GM19023 (cell line): ENCODE measurements around the gene USP34.

ENCODE experiments used
- ATAC-seq: cut with Tn5 transposase; IDR thresholded peaks from one replicate; pipeline ENCODE4 v1.9.1; 2021; ENCODE audit warnings: mild to moderate bottlenecking, moderate library complexity; ENCODE audit not compliant: unreplicated experiment

The USP34 gene

DNA sequence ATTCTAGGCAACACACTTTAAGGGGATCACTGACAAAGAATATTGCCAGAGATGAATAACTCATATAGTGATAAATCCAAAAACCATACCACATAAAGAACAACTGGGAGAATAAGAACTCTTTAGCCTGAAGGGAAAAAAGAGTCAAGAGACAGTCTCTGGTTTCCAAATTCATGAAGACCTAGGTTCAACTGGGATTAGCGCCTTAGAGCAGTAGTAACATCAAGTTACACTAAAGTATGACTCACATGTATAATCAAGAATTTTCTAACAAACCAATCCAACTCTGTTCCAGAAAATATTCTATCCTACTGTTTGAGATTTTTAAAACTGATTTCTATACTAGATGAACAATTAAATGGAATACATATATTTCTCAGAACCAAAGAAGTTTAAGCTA, 93.8 kb downstream of the USP34 start:
- ATAC-seq: no peak

DNA sequence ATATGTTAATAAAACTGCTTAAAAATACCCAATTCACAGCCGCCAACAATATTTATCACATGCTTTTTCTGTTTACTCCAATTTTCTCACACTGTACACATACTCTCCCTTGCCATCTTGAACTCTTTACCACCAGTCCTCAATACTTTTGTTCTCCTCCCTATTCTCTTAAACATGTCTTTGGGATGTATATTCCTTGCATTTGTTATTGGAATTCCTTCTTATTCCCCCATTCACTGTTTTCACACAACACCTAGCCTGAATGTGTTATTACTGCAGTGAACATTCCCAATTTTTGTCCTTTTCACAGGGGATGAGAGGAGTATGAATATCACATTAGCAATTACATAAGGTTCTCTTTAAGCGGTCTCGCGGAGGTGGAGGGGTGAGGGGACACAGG, 94.7 kb downstream of the USP34 start:
- no peak for ATAC-seq

DNA sequence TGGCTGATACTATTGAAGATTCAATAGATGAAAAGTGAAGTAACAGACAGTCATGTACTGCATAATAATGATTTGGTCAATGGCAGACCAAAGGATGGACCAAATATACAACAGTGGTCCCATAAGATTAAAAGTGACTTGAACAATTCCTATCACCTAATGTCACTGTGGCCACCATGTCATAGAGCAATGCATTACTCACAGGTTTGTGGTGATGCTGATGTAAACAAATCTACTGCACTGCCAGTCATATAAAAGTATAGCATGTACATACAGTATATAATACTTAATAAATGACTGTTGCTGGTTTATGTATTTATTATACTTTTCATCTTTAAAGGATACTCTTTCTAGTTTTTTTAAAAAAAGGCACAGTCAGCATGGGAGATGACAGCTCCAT, 99.9 kb downstream of the USP34 start:
- ATAC-seq: no peak

DNA sequence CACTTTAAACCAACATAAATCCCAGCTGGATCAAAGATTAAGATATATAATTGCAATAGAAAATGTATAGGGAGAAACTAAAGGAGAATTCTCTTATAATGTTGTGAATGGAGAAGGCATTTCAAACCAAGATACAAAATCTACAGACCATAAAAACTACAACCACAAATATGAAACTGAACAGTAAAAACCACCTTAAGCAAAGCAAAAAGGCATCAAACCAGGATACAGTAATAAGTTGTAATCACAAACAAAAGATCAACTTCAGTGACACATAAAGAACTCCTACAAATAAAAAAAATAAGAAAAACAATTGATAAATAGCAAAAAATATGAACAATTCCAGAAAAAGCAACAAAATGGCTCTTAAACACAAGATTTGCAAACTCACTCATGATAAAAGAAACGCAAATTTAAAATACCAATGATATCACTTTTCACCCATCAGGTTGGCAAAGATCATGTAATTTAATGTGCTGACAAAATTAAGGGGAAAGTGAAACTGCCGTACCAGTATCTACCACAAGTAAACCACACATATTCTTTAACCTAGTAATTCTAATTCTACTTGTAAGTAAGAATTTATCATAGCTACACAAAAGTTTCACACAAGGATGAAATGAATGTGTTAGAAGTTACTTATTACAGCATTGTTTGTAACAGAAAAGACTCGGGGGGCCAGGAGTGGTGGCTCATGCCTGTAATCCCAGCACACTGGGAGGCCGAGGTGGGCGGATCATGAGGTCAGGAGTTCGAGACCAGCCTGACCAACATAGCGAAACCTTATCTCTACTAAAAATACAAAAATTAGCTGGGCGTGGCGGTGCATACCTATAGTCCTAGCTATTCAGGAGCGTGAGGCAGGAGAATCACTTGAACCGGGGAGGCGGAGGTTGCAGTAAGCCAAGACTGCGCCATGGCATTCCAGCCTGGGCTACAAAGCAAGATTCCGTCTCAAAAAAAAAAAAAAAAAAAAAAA, 101.9 kb downstream of the USP34 start:
- ATAC-seq: no peak

DNA sequence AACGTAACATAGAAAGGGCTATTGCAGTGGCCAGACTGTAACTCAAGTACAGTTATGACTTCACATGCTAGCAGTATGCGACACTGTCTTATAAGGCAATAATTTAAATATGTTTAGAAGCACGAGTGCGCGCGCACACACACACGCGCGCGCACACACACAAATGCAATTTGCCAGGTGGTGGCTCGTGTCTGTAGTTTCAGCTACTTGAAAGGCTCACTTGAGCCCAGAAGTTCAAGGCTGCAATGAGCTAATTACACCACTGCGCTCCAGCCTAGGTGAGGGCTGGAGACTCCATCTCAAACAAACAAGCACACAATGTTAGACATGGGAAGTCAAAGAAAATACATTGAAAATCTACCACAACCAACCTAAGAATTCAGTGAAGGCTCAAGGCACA, 103.7 kb downstream of the USP34 start:
- ATAC-seq: no peak

DNA sequence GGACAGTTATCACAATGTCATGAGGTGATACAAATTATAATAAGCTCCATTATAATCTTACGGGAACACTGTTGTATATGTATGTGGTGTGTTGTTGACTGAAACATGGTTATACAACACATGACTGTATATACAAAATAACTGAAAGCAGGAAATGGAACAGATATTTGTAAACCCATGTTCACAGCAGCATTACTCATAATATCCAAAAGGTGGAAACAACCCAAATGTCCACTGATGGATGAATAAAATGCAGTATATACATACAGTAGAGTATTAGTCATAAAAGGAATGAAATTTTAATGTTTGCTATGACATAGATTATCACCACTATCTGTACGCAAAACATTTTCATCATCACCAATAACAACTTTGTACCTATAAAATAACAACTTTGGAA, 107.3 kb downstream of the USP34 start:
- no peak for ATAC-seq

DNA sequence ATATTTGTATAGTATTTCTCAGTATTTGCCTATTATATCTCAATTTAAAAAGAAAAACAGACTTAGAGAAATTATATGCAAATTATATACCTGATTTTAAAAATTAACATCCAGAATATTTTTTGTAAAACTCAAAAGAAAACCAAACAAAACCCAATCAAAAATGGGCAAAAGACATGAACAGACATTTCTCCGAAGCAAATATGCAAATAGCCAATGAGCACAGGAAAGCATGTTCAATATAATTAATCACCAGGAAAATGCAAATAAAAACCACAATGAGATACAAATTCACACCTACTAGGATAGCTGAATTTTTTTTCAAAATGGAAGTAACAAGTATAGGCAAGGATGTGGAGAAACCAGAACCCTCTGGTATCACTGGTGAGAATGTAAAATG, 108.0 kb downstream of the USP34 start:
- ATAC-seq: no peak

DNA sequence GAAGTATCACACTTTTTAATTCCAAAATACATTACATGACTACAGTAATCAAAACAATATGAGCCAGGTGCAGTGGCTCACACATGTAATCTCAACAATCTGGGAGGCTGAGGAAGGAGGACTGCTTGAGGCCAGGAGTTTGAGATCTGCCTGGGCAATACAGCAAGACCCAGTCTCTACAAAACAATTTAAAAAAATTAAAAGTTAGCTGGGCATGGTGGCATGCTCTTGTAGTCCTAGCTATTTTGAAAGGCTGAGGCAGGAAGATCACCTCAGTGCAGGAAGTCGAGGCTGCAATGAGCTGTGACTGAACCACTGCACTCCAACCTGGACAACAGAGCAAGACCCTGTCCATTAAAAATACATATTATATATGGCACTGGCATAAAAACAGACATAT, 109.8 kb downstream of the USP34 start:
- ATAC-seq: no peak

DNA sequence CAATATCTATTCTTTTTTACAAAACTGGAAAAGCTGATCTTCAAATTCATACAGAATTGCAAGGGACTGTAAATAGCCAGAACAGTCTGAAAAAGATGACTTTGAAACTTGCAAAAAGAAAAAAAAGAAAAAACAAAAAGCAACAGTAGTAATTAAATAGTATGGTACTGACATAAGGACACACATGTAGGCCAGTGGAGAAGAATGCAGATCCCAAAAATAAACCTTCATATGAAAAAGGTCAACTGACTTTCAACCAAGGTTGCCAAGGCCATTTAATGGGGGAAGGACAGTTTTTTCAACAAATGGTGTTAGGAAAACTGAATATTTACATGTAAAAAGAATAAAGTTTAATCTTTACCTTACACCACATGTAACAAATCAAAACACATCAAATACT, 111.8 kb downstream of the USP34 start:
- ATAC-seq: no peak

DNA sequence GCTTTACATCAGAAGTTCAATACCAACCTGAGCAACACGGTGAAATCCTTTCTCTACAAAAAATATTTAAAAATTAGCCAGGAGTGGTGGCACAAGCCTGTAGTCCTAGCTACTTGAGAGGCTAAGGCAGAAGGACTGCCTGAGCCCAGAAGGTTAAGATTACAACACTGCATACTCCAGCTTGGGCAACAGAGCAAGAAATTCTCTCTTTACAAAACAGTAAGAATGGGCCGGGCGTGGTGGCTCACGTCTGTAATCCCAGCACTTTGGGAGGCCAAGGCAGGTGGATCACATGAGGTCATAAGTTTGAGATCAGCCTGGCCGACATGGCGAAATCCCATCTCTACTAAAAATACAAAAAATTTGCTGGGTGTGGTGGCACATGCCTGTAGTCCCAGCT, 113.2 kb downstream of the USP34 start:
- no peak for ATAC-seq

DNA sequence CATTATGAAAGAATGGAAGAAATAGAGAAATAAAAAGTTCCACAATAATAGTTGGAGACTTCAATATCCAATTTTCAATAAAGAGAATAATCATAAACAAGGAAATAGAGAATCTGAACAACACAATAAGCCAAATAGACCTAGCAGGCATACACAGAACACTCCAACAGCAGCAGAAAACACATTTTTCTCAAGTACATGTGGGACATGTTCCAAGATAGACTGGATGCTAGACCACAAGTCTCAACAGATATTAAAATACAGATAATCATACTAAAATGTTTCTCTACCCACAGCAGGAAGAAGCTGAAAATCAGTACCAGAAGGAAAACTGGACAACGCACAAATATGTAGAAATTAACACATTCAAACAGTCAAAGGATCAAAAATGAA, 113.9 kb downstream of the USP34 start:
- no peak for ATAC-seq

DNA sequence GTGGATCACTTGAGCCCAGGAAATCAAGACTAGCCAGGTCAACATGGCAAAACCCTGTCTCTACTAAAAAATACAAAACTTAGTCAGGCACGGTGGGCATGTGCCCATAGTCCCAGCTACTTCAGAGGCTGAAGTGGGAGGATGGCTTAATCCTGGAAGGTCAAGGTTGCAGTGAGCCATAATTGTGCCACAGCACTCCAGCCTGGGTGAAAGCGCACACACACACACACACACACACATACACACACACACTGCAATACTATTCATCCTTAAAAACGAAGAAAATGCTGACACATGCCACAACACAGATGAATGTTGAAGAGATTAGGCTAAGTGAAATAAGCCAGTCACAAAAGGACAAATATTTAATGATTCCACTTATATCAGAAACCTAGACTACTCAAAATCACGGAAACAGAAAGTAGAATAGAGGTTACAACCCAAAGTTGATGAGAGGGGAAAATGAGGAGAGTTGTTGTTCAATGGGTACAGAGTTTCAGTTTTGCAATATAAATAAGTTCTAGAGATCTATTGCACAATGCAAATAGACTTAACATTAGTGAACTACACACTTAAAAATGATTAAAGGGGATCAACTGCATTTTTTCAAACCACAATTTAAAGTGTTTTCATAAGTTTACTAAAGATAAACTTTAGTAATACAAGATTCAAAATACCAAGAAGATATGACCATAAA, 114.5 kb downstream of the USP34 start:
- ATAC-seq: no peak

DNA sequence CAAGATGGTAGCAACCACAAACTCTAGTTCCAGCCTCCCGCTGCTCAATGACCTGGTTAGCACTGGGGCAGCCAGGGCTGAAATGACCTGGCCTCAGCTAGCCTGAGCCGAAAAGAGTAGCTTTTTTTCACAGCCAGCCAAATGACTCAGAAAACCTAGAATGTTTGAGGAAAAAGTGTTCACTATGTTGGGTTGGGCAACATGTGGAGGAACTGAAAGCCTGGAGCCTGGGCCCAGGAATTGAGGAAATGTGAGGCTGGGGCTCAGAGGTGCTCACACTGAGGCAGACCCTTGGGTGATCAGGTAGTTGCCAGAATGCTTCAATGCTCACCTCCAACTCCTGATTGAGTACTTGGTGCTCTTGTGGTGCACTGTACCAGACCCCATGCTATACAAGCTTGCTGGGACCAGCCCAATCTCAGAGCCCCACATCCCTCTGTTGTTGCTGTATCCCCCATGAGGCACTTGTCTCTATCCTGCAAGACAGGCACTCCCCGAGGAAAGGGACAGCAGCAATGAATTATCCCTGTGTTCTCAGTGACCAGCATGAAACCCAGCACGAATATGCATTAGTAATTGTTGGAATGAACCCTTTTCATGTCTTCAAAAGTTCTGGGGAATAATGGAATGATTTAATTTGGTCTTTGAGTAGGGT, 116.2 kb downstream of the USP34 start:
- no peak for ATAC-seq

DNA sequence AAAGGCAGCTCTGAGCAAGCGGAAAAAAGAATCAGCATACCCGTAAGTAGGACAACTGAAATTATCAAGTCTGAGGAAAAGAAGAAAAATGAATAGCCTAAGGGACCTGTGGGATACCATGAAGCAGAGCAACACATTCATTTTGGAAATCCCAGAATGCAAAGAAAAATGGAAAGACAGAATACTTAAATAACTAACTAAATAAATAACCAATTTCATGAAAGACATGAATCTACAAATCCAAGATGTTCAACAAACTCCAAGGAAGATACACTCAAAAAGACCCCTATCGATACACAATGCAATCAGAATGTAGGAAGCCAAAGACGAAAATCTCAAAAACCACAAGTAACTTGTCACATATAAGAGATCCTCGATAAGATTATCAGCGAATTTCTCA, 117.0 kb downstream of the USP34 start:
- no peak for ATAC-seq

DNA sequence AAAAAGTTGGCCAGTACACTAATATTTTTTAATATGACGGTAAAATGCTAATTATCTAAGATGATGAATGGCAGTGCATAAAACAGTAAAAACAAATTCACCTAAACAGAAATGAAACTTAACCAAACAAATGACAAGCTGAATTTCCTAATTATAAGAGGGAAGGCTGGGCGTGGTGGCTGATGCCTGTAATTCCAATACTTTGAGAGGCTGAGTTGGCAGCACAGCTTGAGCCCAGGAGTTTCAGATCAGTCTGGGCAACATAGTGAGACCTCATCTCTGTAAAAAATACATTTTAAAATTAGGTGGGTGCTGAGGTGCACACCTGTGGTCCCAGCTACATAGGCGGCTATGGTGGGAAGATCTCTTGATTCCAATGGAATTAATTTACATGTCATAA, 120.1 kb downstream of the USP34 start:
- ATAC-seq: no peak

DNA sequence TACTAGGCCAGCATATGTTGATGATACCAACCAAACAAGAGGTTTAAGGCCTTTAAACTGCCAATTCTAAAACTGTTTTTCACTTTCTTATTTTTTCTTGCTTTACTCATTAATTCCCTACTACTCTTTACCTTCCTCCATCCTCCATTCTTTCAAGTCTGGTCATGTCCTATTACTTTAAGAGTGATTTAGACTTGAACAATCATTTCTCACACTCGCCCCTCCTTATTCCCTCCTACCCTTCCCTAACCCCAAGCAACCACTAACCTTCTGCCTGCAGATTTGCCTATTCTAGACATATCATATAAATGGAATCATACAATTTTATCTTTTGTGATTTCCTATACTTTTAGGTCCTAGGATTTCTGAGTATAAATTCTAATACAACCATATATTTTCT, 127.7 kb downstream of the USP34 start:
- no peak for ATAC-seq

DNA sequence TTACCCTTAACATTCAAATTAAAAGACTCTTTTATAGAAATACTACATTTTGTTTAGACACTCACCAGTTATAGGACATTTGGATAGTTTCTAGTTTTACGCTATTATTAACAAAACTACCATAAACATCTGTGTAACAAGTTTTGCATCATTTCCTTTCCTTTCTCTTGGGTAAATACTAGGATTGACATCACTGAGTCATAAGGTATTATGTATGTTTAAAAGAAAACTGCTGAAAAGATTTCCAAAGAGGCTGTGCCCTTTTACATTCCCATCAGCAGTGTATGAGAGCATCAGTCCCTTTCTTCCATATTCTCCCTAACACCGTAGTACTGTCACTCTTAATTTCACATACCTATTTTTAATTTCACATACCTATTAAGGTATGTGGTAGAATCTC, 130.6 kb downstream of the USP34 start:
- no peak for ATAC-seq

DNA sequence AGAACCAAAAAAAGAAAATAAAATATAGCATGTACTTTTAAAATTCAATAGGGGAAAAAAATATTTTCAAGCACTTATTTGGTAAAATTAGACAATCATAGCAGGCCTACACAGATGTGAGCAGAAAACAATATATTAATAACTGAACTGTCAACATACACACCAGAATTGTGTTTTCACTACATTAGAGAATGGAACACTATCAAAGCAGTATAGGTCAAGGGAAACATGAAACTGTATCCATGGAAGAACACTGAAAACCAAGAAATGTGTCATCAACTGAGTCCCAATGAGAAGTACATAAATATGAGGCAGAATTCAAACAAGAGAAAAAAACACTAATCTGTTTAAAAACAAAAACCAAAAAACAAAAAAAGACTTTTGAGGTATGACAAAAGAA, 132.4 kb downstream of the USP34 start:
- ATAC-seq: no peak

DNA sequence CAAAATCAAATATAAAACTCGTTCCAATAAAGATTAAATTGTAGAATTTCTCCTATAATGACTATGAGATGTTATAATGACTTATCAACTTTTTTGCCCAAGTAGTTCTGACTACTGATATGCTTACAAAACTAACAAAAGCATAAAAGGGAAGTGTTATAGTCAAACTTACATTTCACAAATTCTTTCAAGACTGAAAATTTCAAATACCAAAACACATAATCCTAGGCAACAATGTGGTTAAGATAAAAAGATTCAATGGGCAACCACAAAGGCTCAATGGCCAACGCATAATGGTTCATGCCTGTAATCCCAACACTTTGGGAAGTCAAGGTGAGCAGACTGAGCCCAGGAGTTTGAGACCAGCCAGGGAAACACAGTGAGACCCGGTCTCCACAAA, 135.7 kb downstream of the USP34 start:
- ATAC-seq: no peak

DNA sequence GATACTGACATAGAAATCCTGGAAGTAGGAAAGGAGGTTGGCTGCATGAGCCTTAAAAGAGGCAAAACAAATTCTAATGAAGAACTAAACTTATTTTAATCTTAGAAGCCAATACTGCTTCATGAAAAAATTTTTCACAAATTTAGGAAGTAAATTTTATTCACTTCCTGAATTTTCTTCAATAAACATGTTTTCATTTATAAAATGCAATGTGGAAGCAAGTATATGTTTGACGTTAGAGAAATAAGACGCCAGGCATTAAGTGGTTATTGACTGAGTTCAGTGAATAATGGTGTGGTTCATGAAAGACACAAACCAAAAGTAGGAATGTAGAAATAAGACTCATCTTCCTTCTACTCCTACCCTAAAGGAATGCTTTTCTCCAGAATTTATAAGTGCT, 136.4 kb downstream of the USP34 start:
- ATAC-seq: no peak

DNA sequence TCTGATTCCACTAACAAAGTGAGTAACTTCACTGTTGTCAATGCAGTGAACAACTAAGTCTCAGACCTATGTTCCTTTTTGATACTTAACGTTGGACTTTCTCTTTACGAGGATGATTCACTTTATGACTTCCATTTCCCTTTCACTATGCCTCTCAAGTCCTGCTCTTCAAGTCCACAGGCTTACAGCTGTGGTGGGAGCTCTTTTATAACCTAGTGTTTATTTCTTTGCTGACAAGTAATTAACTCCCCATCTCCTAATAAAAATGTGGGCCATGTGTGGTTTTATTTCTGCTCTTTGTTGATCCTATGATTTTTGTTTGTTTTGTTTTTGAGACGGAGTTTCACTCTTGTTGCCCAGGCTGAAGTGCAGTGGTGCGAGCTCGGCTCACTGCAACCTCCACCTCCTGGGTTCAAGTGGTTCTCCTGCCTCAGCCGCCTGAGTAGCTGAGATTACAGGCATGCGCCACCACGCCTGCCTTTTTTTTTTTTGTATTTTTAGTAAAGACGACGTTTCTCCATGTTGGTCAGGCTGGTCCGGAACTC, 142.1 kb downstream of the USP34 start:
- no peak for ATAC-seq

DNA sequence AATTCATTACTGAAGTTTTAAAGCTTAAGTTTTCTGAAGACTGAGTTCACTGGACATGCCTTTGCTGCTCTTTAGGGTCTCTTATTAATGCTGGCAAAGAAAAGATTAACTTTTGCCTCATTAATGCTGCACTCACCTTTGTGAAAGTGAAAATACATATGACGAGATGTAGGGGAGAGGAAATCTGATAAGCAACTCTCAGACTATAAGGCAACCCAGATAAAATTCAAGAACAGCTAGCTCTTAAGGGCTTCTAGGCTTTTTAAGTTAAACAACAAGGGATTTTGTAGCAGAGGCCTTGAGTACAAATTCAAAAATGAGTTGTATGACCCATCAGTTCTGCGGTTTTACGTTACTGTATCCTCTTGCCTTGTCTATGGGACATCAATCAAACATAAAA, 143.7 kb downstream of the USP34 start:
- ATAC-seq: no peak
